Activated naive CD4-positive, alpha-beta T cell treated with Interleukin-2 at 50 U/mL for 16 hours (primary cell): ENCODE results near the gene SCAMP1.
"Not testable (repeated sequence)": the region's sequence is repeated elsewhere in the genome, so short reads cannot be mapped to it uniquely, and the experiment has no call there.

Source experiments
- DNase-seq: peaks from one replicate; pipeline ENCODE4 v3.0.0-alpha.2; 2020

The SCAMP1 gene

GRCh38 chr5:78359831-78360673 lies at the start of gene SCAMP1:
Gene SCAMP1, plus strand, starts transcription at chr5:78360617. Its CDS starts 55 bp downstream, at chr5:78360672.
- DNase-seq = peak; percentile 94

GRCh38 chr5:78317515-78317914 lies 42.9 kb upstream of the SCAMP1 start:
- no peak for DNase-seq

DNA sequence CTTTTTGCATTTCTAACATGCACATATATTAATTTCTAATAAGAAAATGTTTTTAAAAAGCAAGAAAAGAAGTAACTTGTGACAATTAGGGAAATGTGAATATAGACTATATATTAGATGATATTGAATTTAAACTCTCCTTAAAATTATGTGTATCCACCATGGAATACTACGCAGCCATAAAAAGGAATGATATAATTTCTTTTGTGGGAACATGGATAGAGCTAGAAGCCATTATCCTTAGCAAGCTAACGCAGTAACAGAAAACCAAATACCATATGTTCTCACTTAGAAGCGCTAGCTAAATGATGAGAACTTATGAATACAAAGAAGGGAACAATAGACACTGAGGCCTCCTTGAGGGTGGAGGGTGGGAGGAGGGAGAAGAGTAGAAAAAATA lies 42.1 kb upstream of the SCAMP1 start:
- no peak for DNase-seq

DNA sequence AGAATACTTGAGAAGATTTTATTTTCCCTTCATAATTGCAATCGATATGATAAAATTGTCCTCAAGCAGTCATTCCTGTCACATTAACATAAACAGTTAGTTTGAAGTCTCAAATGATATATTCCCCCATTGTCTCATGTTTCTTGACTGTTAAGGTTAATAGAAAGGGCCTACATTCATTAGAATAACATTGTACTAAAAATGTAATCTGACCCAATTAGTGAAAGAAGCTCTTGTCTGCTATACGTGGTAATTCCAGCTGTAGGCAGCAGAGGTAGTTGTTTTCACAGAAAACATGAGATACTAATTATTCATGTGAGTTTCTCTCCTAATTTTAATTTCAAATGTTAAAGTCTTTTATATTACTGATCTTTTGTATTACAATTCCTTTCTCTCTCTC lies 40.0 kb upstream of the SCAMP1 start:
- DNase-seq = no peak

DNA sequence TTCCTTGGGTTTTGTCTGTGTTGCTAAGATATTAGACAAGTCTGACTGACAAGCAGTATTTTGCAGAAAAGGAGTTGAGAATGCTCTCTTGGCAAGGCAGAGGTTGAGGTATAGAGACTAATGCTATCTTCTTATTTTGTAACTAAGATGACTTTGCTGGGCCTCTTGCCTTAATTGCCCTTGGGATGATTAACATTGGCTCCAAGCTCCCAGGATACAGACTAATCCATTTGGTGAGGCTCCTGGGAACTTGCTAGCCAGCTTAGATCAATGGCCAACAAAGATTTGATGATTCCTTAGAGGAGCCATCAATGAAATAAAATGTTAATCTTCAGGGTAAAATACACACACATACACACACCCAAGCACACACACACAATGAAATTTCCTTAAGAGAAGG lies 37.2 kb upstream of the SCAMP1 start:
- no peak for DNase-seq

- DNase-seq = no peak
Measured at GRCh38 chr5:78326930-78327329, 33.5 kb upstream of the SCAMP1 start.

GRCh38 chr5:78327761-78328510 lies 32.5 kb upstream of the SCAMP1 start:
- DNase-seq = no peak

DNA sequence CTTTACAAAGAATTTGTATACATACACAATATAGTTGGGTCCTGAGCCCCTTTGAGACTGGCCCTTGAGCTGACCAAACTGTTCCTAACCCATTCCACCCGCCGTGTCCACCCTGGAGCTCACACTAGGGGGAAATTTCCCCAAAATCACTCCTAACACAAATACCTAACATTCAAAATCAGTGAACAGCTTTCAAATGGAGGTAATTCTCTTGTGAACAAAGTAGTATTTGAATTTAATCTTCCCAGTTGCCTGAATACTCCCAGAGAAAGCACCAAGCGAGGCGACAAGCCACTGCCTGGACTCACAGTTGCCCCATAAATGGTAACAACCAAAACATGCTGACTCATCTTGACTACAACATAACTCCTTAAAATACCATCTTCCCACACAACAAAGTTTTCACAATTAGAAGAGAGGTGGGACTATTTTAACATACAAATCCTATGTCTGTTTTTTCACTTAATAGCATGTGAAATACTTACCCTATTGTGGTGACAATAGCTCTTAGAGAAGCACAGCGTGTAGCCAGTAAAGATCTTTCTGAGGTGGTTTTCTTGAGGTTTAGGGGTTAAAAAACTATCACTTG lies 31.7 kb upstream of the SCAMP1 start:
- no peak for DNase-seq

GRCh38 chr5:78331523-78332080 lies 28.8 kb upstream of the SCAMP1 start:
- no peak for DNase-seq

- DNase-seq = no peak
Measured at GRCh38 chr5:78334811-78335210, 25.6 kb upstream of the SCAMP1 start.

DNA sequence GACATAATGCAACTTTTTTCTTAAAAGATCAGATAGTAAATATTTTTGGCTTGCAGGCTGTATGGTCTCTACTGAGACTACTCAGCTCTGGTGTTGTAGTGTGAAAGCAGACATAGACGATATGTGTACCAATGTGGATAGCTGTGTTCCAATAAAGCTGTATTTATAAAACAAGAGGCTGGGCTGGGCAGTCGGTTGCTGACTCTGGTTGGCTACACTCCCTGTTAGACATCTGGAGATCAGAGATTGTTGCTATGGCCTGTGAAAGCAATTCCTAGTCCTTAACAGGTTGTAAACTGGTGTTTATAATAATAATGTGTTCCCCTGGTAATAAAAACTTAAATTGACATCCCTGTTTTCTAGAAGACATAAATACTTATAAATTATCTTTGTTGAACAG lies 24.4 kb upstream of the SCAMP1 start:
- no peak for DNase-seq

DNA sequence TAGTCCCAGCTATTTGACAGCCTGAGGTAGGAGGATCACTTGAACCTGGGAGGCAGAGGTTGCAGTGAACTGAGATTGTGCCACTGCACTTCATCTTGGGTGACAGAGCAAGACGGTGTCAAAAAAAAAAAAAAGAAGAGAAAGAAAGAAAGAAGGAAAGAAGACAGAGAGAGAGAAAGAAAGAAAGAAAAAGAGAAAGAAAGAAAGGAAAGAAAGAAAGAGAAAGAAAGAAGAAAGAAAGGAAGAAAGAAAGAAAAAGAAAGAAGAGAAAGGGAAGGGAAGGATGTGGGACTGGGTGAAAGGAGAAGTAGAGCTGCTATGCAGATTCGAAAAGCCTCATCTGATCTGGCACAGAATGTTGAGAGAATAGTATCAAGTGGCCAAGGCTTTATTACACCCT lies 23.7 kb upstream of the SCAMP1 start:
- DNase-seq = no peak

GRCh38 chr5:78339617-78340436 lies 20.6 kb upstream of the SCAMP1 start:
- no peak for DNase-seq

- DNase-seq = no peak
Measured at GRCh38 chr5:78341440-78341839, 19.0 kb upstream of the SCAMP1 start.

- DNase-seq = no peak
Measured at GRCh38 chr5:78345485-78345884, 14.9 kb upstream of the SCAMP1 start.

DNA sequence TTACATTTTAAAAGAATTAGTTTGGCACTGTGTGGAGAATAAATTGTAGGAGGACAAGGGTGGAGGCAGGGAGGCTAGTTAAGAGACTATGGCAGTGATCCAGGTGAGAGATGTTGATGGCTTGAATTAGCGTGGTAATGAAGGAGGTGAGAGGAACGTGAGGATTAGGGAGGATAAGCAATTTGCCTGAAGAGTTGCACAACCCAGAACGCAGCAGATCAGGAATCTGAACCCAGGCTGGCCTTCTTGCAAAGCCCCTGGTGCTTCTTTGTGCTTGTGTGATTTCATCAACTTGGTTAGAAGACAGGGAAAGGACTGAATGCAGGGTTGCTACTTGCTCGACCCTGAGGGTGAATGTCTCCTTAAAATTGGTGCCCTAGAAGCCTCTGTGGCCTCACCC lies 6.9 kb upstream of the SCAMP1 start:
- DNase-seq = no peak

DNA sequence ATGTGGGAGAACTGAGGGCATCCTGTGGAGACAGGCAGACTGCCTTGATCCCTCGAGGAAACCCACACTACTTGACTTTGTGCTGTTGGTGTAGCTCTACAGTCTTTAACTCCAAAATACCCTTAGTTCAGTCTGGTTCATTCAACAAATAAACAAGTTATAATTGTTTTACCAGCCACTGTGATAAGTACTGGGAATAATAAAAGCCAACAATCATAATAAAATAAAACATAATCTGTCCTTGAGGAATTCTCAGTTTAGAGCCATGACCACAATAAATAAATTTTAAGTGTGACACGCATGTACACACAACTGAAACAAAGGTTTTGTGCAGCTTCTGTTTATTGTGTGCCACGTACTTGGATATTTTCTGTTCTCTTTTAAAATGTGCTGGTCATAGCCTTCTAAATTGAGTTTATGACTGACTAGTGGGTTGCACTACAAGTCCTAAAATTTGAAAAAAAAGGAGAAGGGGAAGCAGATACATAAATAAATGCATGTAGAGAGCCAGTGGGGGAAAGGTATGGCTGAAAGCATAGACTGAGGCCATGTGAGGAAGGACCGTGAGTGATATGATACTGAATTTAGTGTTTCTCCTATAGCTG lies 6.2 kb upstream of the SCAMP1 start:
- DNase-seq = no peak

- no peak for DNase-seq
Measured at GRCh38 chr5:78355561-78355960, 4.9 kb upstream of the SCAMP1 start.

- DNase-seq = not testable (repeated sequence)
Measured at GRCh38 chr5:78359455-78359830, 974 bp upstream of the SCAMP1 start.

GRCh38 chr5:78360674-78360923 lies 182 bp downstream of the SCAMP1 start:
- no peak for DNase-seq

DNA sequence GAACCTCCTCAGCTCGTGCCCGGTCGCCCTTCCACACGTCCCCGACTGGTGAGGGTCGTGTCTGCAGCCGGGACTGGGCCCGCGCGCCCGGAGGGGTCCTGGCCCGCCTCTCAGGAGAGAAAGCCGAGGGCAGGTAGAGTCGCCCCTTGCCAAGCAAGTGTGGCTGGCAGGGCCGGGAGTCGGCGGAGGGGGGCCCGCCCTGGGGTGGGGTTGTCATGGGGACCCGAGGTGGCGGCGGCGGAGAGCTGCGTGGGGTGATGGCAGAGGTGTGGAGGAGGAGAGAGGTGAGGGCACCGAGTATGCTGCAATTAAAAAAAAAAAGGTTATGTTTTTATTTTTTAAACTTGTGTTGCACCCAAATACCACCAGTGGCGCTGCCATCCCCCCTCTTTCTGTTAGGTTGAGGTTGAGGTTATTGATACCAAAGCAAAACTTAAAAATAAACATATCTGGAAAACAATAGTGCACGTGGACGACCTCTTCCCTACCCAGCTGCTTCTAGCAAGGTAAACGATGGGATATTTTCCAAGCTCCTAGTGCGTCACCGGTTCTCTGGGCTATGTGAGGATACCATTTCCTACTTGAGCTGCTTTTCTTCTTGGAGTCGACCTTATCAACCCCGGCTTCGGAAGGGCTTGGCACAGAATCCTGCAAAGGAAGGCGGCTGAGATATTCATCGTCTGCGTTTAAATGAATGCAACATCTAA lies 660 bp downstream of the SCAMP1 start:
- peak; percentile 74 for DNase-seq

DNA sequence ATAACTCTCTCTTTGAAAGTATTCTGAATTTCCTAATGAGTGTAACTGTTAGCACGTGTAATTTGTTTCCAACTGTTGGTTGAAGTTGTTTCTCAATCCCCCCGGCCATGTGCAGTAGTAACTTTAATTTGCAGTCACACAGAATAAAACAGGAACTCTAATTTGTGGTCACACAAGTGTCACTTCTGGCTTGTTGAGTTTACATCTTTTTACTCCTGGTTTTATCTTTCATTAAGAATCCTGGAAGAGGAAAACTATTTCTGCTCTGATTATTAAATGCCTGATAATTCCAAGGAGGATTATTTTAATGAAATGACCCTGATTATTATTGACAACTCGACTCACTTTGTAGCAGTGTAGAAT lies 1.2 kb downstream of the SCAMP1 start:
- DNase-seq = no peak
